Measurements from ENCODE around the gene BMP2K.

The BMP2K gene

DNA sequence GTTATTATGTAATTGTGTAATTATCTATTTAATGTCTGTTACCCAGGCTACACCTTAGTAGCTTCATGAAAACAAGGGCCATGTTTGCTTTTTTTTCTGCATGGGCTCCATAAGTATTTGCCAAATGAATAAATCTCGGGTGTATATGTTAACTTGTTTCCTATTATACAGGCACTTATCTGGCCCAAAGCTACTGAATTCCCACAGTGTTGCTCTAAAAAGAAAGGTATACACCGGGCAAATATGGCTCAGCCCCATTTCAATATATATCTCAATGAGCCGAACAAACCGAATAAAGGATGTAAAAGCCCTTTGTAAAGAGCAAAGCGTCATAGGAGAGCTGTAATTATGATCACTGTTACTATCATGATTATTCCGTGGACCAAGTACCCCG is 162.3 kb downstream of the BMP2K start:
- no peak for DNase-seq

DNA sequence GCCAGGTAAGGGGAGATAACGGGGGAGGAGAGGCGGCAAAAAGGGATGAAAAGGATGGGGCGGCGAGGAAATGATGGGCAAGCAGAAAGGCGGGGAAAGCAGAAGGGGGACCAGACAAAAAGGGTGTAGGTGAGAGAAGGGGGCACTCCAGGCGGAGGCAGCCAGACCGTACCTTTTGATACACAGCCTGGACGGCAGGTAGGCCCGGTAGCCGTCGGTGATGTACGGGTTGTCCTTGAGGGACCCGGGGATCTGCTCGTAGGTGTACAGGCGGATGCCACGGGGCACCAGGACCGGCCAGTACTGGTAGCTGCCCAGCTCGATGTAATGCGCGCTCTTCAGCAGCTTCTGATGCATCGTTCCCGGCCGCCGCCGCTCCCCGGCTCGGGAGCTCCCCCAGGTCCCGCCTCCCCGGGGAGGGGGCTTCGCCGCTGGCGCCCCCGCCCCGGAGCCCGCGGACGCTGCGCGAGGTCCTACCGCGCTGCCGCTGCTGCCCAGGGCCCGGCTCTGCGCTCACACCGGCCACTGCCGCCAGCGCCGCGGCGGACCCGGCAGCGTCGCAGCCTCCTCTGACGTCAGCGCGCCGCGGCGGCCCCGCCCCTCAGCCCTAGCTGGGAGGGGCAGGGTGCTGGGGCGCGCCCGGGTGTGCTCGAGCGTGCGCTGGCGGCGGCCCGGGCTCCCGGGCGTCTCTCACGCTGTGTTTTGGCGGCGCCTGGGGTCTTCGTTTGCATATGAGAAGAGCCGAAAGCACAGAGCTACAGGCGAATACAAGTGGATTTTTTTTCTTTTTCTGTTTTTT is 162.9 kb downstream of the BMP2K start, which contains the start of gene PAQR3:
TSS of gene PAQR3 (minus strand) at position 571 of the 799 bp plus-strand sequence. CDS start at position 357, 214 bp downstream.
- DNase-seq: peak; percentile 83

DNA sequence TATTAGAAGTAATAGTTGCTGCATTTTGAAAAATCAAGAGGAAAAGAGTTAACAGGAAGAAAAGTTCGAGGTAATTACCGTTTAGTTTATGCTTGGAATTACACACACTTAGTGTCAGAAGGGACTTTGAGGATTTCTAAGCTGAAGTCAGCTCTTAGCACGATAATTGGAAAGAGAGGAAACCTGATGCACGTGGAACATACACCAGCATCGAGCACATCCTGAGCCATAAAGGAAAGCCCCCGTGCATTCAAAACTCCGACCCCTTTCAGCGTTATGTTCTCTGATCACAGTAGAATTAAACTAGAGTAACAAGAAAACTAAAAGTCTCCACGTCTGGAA is 163.5 kb downstream of the BMP2K start:
- DNase-seq: no peak

DNA sequence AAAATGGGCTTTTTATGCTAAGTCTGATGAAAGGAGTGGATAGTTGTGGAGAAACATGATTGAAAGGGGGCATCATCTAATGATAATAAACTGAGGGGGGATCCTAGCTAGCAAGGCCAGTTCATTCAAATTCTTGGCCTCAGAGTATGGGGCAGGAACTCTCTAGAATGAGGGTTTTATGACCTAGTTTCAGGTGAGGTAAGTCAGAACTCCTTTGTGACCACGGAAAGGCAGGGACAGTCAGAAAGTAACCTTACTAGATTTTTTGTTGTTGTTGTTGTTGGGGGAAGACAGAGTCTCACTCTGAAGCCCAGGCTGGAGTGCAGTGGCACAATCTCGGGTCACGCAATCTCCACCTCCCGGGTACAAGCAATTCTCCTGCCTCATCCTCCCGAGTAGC is 164.6 kb downstream of the BMP2K start:
- DNase-seq: no peak

DNA sequence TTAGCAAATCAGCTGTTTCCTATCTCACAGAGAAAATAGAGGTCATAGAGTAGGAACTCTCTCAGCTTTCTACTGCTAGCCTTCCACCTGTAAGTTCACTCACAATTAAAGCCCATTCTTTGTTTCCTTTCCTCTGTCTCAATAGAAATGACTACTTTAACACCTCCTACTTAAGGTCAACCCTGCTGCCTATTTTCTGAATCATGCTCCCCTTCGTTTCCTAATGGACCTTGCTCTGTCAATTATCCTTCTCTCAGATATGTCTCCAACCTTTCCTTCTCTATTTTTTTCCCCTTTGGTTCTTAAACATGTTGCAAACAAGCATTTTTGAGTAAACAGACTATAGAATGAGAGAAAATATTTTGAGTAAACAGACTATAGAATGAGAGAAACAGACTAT is 168.2 kb downstream of the BMP2K start:
- DNase-seq: no peak

- DNase-seq: peak; percentile 11
Observed at GRCh38 chr4:78945651-78946179, 169.6 kb downstream of the BMP2K start.

DNA sequence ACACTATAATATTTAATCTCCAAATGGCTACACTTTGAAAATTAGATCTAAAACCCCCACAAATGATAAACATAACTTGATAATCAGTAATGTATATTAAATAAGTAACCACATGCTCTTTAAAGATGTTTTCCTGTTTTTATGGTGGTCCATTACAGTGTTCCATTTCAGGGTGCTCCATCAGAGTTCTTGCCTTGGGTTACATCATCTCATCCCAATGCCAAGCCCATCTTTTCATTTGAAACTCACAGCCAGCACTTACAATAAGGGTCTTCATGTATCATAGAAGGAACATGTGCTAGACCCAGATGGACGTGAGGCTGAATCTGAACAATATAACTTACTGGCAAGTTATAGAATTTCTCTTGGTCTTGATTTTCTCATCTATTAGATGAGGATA is 173.6 kb downstream of the BMP2K start:
- no peak for DNase-seq

- DNase-seq: peak; percentile 51
Observed at GRCh38 chr4:78951862-78952472, 175.8 kb downstream of the BMP2K start.

GRCh38 chr4:78953231-78953630 is 177.1 kb downstream of the BMP2K start:
- no peak for DNase-seq

DNA sequence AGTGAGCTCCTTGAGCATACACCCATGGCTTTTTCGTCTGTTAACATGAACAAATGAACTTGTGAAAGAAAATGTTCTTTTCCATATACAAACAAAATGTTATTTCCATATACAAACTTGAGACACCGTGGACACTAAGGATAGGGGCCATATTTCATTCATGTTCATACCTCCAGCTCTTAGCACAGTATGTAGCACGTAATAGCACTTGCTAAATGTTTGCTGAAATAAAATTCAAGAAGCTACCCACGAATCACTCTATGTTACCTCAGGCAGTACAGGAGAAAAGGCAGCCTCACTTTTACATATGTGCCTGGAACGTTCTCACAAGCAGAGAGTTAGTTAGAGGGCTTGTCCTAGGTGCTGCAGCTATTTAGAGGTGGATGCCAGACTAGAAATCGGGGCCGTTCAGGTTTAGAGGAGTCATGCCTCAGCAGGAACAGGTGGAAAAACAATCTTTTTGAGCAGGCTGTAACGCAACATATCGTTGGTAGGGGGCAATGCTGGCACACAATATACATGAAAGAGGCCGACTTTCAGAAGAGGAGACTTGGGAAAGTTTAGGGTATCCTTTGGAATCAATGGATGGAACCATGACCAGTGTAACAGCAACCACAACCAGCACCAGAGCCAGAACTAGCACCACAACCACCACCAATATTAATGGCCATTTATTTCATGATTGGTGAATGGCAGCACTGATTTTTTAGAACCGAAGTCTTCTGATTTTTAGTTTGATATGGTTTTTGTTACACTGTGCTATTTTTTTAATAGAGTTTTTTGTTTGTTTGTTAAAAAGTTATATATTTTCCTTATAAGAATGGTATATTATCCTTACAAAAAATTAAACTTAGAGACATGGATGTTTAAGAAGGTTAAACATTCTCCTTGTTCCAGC is 177.9 kb downstream of the BMP2K start:
- DNase-seq: no peak

GRCh38 chr4:78956975-78957374 is 180.8 kb downstream of the BMP2K start:
- no peak for DNase-seq

DNA sequence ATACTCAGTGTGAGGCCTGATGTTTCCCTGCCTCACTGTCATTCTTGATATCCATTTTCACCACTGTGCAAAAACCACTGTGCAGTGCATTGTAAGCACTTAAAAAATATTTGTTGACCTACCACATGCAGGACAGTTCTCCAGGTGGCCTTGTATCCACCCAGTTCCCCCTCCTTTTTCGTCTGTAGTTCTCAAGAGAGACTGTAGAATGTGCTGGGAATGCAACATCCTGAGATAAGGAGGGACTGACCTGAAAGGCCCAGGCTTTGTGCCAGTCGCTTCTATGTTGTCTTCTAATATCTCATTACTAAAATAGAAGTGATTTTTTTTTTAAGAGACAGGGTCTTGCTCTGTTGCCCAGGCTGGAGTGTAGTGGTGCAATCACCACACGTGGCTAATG is 184.8 kb downstream of the BMP2K start:
- no peak for DNase-seq
